ENCODE data around the gene WWP2.
"Not testable (repeated sequence)": the region's sequence is repeated elsewhere in the genome, so short reads cannot be mapped to it uniquely, and the experiment has no call there.

The WWP2 gene

GRCh38 chr16:69931631-69932030, 169.5 kb downstream of the WWP2 start:
- DNase-seq: no peak

DNA sequence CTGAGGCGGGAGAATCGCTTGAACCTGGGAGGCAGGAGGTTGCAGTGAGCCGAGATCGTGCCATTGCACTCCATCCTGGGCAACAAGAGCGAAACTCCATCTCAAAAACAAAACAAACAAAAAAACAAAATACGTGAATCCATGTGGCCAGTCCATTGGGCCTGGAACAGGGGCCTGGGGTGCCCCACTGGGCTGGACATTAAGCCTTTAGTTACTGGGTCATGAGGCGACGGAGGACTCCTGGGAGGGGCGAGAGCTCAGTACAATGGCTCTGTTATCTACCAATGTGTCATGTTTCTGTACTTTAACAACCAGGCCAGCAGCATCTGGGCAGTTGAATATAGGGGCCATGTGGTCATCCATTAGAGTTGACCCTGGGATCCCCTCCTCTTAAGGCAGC, 170.1 kb downstream of the WWP2 start:
- DNase-seq: no peak

GRCh38 chr16:69932691-69933392, 170.7 kb downstream of the WWP2 start:
- no peak for DNase-seq

GRCh38 chr16:69934044-69934443, 171.9 kb downstream of the WWP2 start:
- no peak for DNase-seq

- DNase-seq: no peak
These were observed 172.6 kb downstream of the WWP2 start for GRCh38 chr16:69934751-69935150.

DNA sequence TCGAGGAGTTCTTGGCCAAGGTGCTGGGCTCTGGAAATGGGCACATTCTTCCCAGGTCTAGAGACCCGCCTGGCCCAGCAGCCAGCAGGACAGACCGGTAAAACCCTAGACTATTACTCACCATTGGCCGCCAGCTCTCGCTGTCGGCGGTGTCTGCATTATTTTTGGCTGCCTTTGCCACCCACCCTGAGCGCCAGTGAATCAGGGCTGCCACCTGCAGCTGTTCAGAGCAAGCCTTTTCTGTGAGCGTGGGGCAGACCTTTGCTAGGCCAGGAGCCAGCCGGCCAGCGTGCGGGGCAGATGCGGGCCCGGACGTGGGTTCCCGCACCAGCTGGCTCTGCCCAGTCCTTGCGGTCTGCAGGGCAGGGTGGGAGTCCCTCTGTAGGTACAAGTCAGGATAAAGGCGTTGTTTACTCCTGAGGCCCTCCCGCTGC, 173.2 kb downstream of the WWP2 start:
- DNase-seq: no peak

GRCh38 chr16:69935740-69936139, 173.6 kb downstream of the WWP2 start:
- DNase-seq: no peak

DNA sequence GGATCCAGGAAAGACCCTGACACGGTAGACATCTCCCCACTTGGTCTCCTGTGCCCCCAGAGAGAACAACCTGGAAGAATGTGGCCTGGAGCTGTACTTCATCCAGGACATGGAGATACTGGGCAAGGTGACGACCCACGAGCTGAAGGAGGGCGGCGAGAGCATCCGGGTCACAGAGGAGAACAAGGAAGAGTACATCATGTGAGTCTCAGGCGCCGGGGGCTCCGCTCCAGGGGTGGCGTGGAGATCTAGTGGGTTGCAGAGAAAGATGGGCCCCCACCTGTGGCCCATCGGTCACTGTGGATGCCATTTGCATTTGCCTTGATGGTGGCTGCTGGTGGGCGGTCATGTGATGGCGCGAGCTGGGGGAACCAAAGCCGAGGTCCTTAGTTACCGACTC, 174.1 kb downstream of the WWP2 start:
- no peak for DNase-seq

DNA sequence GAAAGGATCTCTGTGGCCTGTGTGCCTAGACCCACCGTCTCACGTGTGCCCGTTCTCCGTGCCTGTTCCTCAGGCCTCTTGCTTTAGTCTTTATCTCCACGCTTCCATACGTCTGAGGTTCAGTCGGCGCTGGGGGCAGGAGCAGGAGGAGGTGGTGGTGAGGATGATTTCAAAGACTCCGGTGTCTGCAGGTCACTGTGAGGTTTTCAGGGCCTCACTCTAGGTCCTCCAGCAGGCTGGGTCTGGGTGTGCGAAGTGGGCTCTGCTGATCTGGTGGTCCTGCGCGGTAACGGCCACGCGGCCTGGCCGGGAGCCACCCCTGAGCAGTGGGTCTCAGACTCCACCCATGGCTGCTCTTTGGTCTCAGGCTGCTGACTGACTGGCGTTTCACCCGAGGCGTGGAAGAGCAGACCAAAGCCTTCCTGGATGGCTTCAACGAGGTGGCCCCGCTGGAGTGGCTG, 174.6 kb downstream of the WWP2 start:
- DNase-seq: no peak

DNA sequence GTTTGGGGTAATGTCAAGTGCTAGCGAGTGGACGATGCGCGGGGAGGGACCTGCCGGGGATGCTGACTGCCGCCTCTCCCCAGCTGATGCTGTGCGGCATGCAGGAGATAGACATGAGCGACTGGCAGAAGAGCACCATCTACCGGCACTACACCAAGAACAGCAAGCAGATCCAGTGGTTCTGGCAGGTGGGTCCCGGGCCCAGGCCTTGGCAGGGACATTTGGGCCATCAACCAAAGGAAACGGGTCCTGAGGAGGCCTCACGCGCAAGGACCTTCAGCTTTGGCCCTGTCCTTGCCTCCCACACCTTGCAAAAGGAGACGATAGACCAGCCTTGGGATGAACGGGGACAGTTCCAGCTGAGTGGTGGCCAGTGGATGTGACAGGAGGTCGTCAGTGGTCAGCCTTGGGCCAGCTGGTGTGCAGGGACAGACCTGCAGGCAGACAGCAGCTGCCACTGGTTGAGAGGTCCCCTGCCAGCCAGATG, 175.4 kb downstream of the WWP2 start:
- no peak for DNase-seq

DNA sequence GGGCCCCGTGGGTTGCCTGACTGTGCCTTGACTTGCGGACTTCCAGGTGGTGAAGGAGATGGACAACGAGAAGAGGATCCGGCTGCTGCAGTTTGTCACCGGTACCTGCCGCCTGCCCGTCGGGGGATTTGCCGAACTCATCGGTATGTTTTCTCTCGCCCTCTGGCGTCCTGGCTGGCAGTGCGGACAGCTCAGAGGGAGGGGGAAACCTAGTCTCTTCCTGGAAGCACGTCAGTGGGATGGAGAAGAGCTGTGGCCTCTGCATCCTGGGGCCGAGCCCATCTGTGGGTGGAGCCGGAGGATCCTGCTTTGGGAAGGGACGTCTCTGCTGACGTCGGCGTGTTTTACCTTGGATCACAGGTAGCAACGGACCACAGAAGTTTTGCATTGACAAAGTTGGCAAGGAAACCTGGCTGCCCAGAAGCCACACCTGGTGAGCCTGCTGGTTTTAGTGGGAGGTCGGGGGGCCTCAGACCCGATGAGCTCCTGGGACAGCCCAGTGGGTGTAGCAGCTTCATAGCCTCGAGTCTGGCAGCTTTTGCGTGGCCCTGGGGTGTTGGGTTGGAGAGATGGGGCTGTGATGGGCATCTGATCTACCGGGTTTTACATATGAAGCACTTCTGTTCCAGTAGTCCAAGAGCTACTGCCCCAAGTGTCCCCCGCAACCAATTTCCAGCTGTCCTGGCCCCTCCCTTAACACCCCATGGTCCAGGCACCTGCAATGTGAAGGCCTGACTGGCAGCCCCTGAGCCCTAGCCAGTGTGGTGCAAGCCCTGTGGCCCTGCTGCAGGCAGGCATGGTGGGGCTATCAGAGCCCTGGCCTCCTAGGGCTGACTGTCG, 177.1 kb downstream of the WWP2 start:
- DNase-seq: no peak

DNA sequence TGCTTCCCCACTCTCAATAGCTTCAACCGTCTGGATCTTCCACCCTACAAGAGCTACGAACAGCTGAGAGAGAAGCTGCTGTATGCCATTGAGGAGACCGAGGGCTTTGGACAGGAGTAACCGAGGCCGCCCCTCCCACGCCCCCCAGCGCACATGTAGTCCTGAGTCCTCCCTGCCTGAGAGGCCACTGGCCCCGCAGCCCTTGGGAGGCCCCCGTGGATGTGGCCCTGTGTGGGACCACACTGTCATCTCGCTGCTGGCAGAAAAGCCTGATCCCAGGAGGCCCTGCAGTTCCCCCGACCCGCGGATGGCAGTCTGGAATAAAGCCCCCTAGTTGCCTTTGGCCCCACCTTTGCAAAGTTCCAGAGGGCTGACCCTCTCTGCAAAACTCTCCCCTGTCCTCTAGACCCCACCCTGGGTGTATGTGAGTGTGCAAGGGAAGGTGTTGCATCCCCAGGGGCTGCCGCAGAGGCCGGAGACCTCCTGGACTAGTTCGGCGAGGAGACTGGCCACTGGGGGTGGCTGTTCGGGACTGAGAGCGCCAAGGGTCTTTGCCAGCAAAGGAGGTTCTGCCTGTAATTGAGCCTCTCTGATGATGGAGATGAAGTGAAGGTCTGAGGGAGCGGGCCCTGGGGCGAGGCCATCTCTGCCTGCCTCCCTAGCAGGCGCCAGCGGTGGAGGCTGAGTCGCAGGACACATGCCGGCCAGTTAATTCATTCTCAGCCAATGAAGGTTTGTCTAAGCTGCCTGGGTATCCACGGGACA, 177.9 kb downstream of the WWP2 start:
- no peak for DNase-seq

DNA sequence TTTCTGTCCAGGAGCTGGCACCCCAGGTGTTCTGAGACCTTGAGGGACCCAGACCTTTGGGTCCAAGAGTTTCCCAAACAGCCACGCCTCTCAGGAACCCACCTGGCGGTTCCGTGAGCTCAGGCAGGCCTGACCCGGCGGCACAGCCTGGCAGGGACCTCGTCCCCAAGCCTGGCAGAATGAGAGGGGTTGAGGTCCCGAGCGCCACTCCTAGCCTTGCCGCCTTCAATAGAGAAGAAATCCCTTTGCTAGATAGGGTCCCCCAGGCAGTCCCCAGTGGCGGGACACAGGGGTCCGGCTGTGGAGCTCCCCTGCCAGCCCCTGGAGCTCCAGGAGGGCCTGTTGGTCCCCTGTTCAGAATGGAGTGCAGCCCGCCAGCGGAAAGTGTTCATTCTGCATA, 178.5 kb downstream of the WWP2 start:
- no peak for DNase-seq

- DNase-seq: no peak
These were observed 179.3 kb downstream of the WWP2 start for GRCh38 chr16:69941251-69942098.

DNA sequence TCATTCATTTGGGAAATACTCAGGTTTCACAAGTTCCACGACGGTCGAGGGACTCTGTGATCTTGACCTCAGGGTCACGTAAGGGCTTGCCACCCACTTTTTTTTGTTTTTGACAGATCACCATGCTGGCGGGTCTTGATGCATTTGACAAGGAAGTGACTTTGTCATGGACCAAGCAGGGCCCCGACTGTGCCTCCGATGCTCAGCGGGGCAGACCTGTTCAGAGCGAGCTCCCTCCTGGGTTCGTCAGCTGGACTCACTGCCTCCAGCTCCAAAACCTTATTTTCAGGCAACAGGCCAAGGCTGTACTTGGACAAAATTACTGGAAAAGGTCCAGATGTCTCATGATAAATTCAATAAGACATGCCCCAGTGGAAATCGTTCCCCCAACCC, 180.0 kb downstream of the WWP2 start:
- no peak for DNase-seq

GRCh38 chr16:69942627-69943170, 180.6 kb downstream of the WWP2 start:
- no peak for DNase-seq

DNA sequence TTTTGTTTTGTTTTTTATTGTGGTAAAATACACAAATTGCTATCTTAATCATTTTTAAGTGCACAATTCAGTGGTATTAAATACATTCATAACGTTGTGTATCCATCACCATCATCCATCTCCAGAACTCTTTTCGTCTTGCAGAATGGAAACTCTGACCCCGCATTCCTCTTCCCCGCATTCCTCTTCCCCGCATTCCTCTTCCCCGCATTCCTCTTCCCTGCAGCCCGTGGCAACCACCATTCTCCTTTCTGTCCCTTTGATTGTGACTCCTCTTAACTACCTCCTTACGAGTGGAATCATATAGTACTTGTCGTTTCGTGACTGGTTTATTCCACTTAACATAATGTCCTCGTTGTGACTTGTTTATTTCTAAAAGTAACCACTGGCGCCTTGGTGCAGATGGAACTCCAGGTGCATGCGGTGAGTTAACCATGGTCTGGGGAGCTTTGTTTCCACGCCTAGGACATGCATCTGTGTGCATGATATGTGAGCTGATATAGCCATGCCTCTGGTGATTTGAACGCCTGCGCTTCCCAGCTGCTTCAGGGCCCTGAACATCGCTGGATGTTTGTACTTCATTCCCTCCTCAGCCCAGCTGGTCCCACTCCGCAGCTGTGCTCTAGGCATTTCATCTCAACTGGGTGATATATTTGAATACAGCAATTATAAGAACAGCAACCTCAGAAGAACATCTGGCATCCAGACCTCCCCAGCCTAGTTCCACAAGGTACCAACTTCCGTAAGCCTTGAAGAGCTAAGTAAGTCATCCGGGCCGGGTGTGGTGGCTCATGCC, 181.3 kb downstream of the WWP2 start:
- not testable (repeated sequence) for DNase-seq

- DNase-seq: not testable (repeated sequence)
These were observed 188.3 kb downstream of the WWP2 start for GRCh38 chr16:69950411-69950810.

DNA sequence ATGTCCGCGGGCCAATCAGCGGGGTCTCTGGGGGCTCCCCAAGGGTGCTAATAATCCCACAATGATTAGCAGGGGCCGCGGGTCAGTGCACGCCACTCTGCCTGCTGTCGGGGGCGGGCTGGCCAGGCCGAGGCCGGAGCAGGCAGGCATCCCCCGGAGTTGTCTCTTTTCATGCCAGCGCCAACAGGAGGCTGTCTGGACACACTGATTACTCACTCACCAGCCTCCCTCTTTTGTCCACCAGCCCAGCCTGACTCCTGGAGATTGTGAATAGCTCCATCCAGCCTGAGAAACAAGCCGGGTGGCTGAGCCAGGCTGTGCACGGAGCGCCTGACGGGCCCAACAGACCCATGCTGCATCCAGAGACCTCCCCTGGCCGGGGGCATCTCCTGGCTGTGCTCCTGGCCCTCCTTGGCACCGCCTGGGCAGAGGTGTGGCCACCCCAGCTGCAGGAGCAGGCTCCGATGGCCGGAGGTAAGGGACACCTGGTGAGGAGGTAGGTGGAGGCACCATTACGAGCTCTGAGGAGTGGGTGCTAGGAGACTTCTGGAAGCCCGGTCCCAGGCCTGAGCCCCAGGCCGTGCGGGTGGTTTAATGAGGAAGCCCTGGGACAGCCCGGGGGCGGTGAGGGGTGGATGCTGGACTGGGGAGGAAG, 189.0 kb downstream of the WWP2 start, which contains the start of gene CLEC18A:
TSS of gene CLEC18A (plus strand) at position 318 of the 655 bp plus-strand sequence. CDS start at position 351, 33 bp downstream.
- not testable (repeated sequence) for DNase-seq

DNA sequence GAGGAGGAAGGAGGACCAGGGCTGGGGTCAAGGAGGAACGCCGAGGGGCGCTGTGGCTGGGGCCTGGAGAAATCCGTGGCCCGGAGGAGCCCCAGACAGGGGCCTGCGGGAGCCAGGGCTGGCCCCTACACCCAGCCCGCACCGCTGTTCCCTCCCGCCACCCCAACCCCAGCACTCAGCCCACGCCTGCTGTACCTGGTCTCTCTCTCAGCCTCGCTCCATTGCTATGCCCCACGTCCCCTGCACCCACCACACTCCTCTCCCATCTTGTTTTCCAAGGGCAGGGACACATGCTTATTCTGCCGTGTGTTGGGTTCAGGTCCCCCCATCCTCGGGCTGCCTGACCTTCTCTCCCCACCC, 189.5 kb downstream of the WWP2 start:
- not testable (repeated sequence) for DNase-seq

All from activated naive CD4-positive, alpha-beta T cell treated with anti-CD3 and anti-CD28 coated beads, Interleukin-2, amount 50 U/mL, for 16 hours (primary cell).